Measurements from ENCODE around the gene IL22RA2.

GRCh38 chr6:137210903-137211302, 37.5 kb upstream of the IL22RA2 start:
- no peak for TF ChIP-seq CTCF (IDR thresholded peaks at IDR 0.05; ENCODE audit: insufficient read depth, low read depth, low read length)
- TF ChIP-seq EZH2 (IDR thresholded peaks at IDR 0.05; ENCODE audit: insufficient read depth, low read length): no peak

Data from astrocyte (in vitro differentiated cells and primary cell).